GM19025 (cell line): ENCODE measurements around the gene KLHL6.
"Not testable (repeated sequence)": the region's sequence is repeated elsewhere in the genome, so short reads cannot be mapped to it uniquely, and the experiment has no call there.

Experiments
- ATAC-seq: cut with Tn5 transposase; IDR thresholded peaks from one replicate; pipeline ENCODE4 v1.9.1; 2021; ENCODE audit warnings: mild to moderate bottlenecking, low read depth, moderate library complexity; ENCODE audit not compliant: unreplicated experiment

KLHL6 gene

GRCh38 chr3:183490211-183490601 is 65.3 kb downstream of the KLHL6 start:
- ATAC-seq, result no peak

GRCh38 chr3:183489455-183490210 is 65.9 kb downstream of the KLHL6 start:
- ATAC-seq, result no peak

- ATAC-seq, result no peak
These were observed 67.2 kb downstream of the KLHL6 start for GRCh38 chr3:183488343-183488742.

GRCh38 chr3:183487896-183488295 is 67.6 kb downstream of the KLHL6 start:
- ATAC-seq, result no peak

- ATAC-seq, result no peak
These were observed 68.5 kb downstream of the KLHL6 start for GRCh38 chr3:183487016-183487415.

- ATAC-seq, result no peak
These were observed 69.0 kb downstream of the KLHL6 start for GRCh38 chr3:183486472-183486871.

GRCh38 chr3:183485585-183485984 is 69.9 kb downstream of the KLHL6 start:
- ATAC-seq, result no peak

GRCh38 chr3:183485093-183485492 is 70.4 kb downstream of the KLHL6 start:
- no peak for ATAC-seq

- ATAC-seq, result no peak
These were observed 71.0 kb downstream of the KLHL6 start for GRCh38 chr3:183484431-183485075.

GRCh38 chr3:183481582-183481981 is 73.9 kb downstream of the KLHL6 start:
- no peak for ATAC-seq

- no peak for ATAC-seq
These were observed 77.0 kb downstream of the KLHL6 start for GRCh38 chr3:183478501-183478900.

GRCh38 chr3:183477801-183478456 is 77.6 kb downstream of the KLHL6 start:
- no peak for ATAC-seq

- ATAC-seq, result not testable (repeated sequence)
These were observed 79.7 kb downstream of the KLHL6 start for GRCh38 chr3:183475764-183476162.

- no peak for ATAC-seq
These were observed 80.3 kb downstream of the KLHL6 start for GRCh38 chr3:183475016-183475763.

GRCh38 chr3:183473969-183474368 is 81.5 kb downstream of the KLHL6 start:
- ATAC-seq, result no peak

GRCh38 chr3:183472155-183472554 is 83.4 kb downstream of the KLHL6 start:
- no peak for ATAC-seq

GRCh38 chr3:183468424-183468823 is 87.1 kb downstream of the KLHL6 start:
- no peak for ATAC-seq

- no peak for ATAC-seq
These were observed 88.9 kb downstream of the KLHL6 start for GRCh38 chr3:183466575-183466974.

GRCh38 chr3:183465710-183466109 is 89.8 kb downstream of the KLHL6 start:
- not testable (repeated sequence) for ATAC-seq

- ATAC-seq, result no peak
These were observed 91.0 kb downstream of the KLHL6 start for GRCh38 chr3:183464480-183464879.
